Fibroblast of skin of scalp (primary cell): Measurements from ENCODE around the gene CSNK1A1.
"Not testable (repeated sequence)": the region's sequence is repeated elsewhere in the genome, so short reads cannot be mapped to it uniquely, and the experiment has no call there.

Experiments used
- DNase-seq: peaks from one replicate; pipeline ENCODE4 v3.0.0-alpha.2; 2013

The CSNK1A1 gene

DNA sequence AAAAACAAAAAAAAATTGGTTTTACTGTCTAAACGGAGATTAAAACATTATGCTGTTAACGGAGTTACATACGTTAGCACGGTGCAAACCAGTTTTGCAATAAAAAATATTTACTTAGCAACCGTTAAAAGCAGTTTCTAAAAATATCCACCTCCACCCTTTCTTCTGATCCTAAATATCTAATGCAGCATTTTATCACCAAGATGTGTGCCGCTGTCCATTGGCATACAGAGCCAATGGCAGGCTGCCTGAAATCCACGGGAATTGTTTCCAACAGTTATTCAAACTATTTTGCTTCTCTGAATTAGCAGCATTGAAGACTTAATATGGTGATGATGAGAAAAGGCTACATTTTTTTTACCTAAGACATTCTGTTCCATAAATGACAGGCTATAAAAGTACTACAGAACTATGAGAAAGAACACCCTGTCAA is 61.6 kb downstream of the CSNK1A1 start:
- peak; percentile 82 for DNase-seq

DNA sequence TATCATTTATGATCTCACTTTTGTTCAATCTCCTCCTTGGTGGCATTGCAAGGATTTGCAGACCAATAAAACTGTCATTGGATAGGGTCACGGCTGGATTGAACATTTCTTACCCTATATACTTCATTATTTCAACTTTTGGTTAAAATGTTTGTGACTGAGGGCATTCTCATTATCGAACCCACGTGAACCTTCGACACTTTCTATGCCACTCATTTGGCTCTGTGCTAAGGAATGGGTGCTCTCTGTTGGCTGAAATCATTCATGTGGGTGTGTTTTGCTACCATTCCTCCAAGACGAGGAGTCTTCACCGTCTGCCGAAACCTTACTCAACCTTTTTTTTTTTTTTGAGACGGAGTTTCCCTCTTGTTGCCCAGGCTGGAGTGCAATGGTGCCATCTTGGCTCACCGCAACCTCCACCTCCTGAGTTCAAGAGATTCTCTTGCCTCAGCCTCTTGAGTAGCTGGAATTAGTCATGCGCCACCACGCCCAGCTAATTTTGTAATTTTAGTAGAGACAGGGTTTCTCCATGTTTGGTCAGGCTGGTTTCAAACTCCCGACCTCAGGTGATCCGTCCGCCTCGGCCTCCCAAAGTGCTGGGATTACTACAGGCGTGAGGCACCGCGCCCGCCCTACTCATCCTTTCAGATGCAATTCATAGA is 62.5 kb downstream of the CSNK1A1 start:
- peak; percentile 31 for DNase-seq

DNA sequence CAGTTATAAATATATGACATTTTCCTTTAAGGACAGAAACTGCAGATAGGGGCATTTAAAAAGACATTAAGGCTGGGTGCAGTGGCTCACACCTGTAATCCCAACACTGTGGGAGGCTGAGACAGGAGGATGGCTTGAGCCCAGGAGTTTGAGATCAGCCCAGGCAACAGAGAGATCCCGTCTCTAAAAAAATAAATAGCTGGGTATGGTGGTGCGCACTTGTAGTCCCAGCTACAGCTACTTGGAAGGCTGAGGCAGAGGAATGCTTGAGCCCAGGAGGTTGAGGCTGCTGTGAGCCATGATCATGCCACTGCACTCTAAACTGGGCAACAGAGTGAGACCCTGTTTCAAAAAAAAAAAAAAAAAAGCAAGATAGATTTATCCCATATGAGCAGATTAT is 63.6 kb downstream of the CSNK1A1 start:
- no peak for DNase-seq

DNA sequence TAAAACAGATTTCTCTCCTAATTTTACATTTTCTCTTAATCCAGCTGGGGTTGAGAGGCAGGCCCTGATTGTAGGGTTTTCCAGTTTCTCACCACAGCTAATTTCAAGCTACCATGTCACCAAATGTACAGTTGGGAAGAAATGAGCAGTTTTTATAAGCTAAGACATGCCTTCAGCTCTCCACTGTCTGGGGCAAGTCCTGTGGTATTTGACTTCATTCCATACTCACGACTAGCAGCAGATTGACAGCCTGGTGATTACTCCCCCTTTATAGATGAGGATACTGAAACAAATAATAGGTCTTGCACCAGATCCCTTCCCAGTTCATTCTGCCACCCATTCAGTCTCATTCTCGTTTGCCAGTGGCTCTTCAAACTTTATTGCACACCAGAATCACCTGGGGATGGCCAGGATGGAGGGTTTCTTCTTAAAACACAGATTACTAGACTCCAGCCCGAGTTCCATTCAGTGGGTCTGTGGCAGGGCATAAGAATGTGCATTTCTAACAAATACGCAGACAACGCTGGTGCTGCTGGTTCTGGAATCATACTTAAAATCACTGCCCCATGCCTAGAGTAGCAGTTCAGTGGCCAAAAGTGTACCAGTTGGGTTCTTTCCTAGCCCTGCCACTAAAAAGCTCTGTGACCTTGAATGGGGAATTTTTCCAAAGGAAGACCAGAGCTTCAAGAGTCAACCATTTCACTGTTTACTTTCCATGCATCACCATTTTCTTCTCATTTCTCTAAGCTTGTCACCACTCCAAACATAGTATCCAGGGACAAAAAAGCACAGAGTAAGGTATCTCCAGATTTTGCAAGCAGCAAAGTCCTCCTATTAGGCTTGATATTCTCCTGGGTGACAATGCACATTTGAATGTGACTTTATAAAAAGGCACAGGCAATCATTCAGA is 64.3 kb downstream of the CSNK1A1 start:
- DNase-seq = peak; percentile 91

DNA sequence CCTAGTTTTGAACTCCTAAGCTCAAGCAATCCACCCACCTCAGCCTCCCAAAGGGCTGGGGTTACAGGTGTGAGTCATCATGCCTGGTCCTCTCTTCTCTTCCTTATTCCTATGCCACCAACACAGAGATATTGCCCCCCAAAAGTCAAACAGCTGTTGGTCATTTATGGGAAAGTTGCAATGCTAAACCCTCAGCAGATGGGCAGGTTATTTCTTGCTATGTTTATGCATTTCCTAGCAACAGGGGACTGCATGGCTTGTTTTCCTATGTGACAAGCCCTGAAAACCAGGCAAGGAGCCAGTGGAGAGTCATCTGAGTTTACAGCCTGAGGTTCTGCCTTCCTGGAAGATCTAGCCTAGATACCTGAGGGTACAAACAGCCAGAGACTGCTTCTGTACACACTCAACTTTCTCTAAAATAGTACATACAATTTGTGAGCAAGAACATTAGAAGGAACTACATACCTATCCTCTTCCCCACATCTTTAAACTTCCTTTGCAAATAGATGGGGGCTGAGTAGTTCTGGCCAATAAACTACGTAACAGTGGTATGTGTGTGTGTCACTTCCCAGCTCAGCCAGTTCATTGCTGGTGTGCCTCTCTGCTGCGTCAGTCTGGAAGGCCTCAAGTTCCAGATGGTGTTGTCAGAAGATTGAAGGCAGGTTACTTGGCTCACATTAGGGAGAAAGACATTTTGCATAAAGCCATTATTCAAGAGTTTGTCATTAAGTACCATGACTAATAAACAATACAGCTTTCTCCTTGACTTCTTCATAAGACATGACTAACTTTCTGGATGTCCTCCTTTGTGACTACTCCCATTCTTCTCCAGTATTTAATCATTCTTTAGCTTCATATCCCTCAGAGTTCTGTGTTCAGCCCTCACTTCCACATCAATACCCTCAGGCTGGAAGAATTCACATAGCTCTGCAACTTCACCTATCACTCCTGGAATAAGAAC is 65.3 kb downstream of the CSNK1A1 start:
- DNase-seq = peak; percentile 99

DNA sequence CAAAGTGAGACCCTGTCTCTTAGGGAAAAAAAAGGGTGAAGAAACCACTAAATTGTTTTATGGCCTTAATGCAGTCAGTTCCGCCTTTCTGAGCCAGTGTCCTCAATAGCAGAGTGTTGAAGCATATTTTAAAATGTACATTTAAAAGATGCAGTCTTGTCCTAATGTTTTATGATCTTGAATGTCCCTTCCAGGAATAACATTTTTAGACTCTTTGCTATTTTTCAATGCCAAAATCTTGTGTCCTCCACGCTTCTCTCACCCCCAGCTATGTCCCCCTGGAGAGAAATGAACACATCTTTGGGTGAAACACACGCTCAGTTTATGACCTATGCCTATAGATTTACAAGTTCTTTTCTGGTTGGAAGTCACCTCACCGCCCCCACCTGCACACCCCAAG is 69.8 kb downstream of the CSNK1A1 start:
- DNase-seq = no peak

DNA sequence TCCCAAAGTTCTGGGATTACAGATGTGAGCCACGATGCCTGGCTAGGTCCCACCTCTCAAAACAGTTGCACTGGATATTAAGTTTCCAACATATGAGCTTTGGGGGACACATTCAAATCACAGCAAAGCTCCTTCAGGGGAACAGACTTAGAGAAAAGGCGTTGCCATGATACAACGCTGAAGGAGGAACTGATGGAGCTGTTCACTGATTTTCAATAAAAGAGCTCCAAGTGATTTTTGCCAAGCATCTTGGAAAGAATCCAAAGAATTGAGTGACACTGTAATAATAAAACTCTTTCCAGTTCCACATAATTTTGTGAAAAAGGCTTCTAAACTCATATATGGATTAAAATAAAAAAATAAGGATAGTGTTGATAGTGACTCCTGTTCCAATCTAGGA is 72.5 kb downstream of the CSNK1A1 start:
- no peak for DNase-seq

DNA sequence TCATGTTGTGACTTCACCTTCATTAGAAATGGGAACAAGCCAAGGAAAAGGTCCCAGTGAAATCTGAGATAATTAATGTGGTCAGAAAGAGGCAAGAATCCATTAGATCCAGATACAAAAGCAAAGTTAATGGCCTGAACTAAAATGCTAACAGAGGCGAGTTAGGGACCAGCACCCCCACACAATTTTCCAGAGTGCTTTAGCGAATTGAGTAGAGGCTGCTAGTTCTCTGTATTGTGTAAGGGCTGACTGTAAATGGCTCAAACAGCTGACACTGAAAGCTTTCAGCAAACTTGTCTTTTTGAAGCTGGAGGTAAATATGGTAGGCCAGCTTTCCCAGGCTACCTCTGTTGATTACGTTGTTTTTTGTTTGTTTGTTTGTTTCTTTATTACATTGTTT is 75.5 kb downstream of the CSNK1A1 start:
- no peak for DNase-seq

DNA sequence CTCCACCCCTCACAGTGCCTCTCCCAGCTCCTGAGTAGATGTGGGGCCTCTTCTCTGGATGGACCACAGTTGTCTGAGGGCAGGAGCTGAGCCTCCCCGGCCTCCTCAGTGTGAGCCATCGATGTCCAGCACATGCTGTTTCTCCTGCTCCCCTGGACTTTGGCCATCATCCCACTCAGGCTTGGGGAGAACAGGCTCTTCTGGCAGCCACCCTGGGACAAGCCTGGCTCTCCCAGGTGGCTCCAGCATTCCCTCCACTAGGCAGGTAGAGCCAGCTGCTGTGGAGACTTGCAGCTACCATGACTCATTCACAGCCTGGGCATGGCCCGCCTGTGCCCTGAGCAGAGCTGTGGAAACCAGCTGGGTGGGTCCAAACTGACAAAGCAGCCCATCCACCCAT is 77.0 kb downstream of the CSNK1A1 start:
- DNase-seq = no peak

DNA sequence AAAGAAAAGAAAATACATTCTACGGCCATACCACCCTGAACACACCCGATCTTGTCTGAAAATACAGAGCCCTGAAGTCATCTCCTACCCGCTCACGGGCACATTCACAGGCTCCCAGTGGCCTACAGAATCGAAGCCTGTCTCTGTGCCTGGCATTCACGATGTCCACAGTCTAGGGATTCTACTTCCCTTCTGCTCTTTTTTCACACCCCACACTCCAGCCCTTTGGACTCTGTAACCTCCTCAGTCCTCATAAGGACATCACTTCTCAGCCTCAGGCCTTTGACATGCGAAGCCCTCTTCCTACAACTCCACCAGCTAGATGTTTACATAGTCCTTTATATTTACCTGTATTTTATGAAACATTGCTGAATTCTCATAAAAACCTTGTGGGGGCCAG is 77.8 kb downstream of the CSNK1A1 start:
- no peak for DNase-seq

DNA sequence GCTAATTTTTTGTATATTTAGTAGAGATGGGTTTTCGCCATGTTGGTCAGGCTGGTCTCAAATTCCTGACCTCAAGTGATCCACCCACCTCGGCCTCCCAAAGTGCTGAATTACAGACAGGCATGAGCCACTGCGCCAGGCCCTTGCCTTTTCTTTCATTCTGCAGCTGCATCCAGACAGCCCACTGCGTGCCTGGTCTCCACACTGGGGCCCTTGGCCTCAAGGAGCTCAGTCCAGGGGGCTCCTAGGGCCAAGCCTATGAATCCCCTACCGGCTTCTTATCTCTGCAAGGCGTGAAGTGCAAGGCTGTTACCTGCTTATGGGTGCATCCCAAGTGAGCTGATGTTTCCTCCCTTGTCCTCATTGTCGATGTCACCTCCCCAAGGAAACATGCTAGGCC is 78.8 kb downstream of the CSNK1A1 start:
- DNase-seq = no peak

DNA sequence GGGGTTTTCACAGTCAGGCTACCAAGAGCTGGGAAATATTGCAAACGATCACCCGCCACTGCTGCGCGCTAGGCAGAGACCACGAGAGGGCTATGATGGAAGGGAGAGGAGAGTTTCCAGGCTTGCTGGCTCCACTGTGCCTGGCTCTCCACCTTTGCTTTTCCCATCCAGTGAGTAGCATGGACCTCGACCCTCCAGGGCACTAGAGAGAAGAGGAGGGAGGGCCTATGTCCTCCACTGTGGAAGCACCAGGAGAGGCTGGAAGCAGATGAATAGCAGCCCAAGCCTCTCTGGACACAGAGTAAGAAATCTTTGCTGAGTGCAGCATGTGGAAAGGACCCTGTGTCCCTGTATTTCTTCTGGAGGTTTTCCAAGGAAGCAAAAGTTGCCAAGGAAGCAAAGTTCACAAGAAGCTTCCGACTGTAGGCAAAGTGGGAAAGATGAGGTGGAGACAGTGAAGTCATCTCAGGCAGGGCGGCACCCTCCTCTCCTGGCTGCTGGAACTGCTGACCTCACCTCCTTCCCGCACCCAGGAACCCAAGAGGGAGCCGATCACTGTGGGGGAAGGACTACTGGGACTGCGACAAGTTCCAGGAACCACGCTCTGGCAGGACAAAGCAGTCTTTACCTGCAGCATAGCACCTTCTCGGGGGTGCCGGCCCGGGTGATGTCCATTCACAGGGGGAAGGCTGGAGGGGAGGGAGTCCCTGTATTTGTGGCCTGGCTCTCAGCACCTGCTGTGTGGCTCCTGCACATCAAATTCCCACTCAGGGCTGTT is 79.6 kb downstream of the CSNK1A1 start:
- peak; percentile 53 for DNase-seq

DNA sequence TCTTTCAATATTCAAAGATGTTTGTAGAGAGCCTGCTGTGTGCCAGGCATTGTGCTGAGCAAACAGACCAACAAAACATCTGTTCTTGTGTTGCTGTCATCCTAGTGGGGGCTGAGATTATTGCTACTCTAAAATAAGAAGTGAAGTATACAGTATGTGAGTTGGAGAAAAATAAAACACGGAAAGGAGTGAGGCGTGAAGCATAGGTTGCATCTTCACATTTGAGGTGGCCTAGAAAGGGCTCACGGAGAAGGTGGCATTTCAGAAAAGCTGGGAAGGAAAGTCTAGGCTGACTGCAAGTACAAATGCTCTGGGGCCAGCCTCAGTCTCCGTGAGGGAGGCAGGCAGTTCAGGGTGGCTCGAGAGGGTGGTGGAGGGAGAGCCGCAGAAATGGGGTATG is 80.3 kb downstream of the CSNK1A1 start:
- no peak for DNase-seq

DNA sequence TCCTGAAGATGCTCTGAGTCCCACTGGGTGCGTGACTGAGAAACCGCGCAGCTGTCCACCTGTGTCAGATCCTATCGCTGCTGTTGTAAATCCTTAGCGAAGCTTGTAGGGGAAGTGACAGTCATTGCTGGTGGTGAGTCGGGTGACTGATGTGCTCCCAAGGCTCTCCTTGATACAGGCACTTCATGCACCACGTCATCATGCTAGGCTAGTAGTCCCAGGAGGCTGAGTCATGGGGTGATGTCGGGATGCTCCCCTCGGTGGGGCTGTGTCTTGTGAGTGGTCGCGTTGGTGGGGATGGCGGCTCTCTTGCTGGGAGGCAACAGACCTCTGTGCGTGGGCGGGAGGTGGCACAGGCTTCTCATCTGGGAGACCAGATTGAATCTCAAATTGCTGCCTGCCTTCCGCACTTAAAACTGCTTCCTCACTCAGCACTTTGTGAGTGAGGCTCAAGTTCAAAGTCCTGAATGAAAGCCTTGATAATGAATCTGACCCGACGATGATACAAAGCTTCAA is 84.7 kb downstream of the CSNK1A1 start:
- DNase-seq = peak; percentile 79

DNA sequence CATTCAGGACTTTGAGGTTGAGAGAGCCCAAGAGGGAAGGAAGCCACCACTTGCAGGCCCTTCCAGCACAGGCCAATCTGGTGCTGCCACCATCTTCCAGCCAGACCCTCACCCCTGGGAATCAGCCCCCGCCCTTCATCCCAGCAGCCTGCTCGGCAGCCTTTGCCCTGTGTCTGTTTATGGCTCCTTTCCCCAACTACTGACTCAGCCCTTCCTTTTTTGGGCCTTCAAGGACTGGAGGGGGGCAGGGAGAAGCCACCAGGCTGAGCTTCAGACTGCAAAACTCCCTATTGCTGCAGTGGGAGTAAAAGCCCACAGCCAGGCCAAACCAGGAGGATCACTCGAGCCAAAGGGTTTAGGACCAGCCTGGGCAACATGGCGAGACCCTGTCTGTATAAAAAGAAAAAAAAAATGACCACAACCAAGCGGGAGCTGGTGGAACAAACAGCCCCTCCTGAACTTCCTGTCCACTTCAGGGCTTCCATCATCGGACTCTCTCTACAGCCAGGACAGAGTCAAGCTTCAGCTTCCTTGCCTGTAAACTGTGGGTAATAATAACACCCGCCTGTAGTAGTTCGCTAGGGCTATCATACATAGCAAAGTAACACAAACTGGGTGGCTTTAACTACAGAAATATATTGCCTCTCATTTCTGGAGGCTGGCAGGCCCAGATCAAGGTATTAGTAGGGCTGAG is 86.3 kb downstream of the CSNK1A1 start:
- peak; percentile 67 for DNase-seq

DNA sequence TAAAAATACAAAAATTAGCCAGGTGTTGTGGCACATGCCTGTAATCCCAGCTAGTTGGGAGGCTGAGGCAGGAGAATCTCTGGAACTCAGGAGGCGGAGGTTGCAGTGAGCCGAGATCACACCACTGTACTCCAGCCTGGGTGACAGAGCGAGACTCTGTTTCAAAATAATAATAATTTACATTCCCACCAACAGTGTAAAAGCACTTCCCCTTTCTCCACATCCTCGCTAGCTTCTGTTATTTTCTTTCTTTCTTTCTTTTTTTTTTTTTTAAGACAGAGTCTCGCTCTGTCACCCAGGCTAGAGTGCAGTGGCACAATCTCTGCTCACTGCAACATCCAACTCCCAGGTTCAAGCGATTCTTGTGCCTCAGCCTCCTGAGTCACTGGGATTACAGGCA is 89.3 kb downstream of the CSNK1A1 start:
- DNase-seq = not testable (repeated sequence)

DNA sequence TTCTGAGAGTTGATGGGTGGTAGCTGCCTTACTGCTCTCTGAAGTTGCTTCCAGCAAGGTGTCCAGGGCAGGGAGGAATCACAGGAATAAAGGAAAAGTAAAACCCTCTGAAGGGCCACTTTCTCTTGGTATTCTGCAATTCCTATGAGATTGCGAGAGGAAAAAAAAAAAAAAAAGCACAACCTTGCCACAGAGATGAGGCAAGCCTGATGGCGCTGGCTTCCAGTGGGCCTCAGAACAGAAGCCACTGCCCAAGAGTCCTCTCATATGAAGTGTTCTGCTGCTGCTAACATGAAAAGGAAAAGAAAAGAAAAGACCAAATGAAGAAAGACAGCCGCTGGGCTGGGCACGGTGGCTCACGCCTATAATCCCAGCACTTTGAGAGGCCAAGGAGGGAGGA is 91.3 kb downstream of the CSNK1A1 start:
- no peak for DNase-seq

DNA sequence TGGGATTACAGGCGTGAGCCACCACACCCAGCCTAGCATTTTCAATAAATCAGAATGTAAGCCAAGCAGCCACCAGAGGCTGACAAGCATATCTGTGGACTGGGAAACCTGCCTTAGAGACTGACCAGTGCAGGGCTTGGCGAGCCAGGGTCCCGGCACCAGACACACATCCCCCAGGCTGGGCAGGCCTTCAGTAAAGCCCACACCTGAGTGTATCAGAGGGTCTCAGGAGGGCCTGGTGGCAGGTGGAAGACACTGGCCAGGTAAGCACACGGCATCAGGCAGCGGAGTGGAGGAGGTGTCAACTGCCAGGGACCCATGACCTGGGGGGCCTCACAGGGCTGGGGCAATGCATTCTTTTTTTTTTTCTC is 93.9 kb downstream of the CSNK1A1 start:
- DNase-seq = no peak

DNA sequence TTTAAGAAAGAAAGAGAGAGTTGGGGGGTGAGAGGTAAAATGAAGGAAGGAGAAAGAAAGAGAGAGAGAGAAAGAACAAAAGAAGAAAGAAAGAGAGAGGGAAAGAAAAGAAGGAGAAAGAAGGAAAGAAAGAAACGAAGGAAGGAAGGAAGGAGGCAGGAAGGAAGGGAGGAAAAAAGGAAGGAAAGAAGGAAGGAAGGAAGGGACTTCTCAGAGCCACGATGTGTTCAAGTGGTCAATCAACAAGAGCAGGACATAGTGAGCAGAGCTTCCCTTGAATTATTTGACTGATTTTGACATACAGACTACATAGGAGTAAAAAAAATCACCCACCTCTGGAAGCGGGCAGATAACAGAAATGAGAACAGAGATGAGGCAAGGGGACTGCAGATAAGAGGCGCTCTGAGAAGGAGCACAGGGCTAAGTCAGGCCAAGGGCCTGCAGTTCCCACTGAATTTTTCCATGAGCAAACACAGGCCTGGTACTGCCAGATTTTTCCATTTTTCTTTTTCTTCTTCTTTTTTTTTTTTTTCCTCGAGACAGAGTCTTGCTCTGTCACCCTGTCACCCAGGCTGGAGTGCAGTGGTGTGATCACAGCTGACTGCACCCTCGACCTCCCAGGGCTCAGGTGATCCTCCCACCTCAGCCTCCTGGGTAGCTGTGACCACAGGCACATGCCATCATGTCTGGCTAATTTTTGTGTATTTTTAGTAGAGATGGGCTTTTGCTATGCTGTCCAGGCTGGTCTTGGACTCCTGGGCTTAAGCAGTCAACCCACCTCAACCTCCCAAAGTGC is 94.4 kb downstream of the CSNK1A1 start:
- no peak for DNase-seq

DNA sequence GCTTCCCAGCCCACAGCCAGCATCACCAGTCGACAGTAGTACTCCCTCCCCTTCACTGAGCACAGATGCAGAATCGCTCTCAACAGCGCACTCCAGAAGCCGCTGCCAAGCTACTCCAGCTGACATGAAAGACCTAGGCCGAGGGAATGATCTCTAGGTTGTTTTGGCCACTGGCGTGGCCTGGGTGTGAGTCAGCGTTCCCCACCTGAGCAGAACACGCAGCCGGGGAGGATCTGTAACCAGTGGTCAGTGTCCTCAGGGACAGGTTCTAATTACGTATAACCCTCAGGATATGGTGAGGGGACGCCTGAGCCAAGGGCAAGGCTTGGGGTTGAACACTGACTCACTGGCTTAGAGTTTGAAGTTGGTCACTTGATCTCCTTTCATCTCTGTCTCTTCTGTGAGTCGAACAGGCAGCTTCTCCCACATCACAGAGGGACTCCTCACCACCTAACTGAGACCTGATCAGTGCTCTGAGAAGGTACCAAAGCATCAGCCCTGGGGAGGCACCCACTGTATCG is 95.3 kb downstream of the CSNK1A1 start:
- DNase-seq = peak; percentile 45
